B cell (primary cell): ENCODE data around the gene POM121L2. TPM values are rescaled to one million over a fixed set of nuclear protein-coding genes. Genes with fewer than 3 reads are reported as not detected.

Experiments
- ATAC-seq: fragments of 200-7000 bp; cut with Tn5 transposase; one replicate; pipeline ENCODE4 v1.10.0; 2021; ENCODE audit warnings: low read depth, mild to moderate bottlenecking, moderate number of reproducible peaks, moderate library complexity
- CTCF ChIA-PET: fragments of 350-600 bp; sonication (Branson Sonifier 250); formaldehyde crosslinking; loops from one replicate; lab custom pipeline; 2021; ENCODE audit warnings: antibody characterized with exemption, inconsistent platforms; lab: Charles Lee
- POLR2A ChIA-PET: fragments of 350-600 bp; sonication (Branson Sonifier 250); formaldehyde crosslinking; loops from one replicate; lab custom pipeline; 2021; ENCODE audit warnings: antibody characterized with exemption; lab: Charles Lee
- DNase-seq: peaks from one replicate; pipeline ENCODE4 v3.0.0; 2013
- H2AFZ ChIP-seq: 2 replicates; pipeline ENCODE4 v1.6.1; 2012; ENCODE audit warnings: mild to moderate bottlenecking, low read depth, low read length; ENCODE audit not compliant: insufficient read depth, poor library complexity, severe bottlenecking
- H3K27ac ChIP-seq, 2 donors: 1 replicate in 1 of 2; 2 replicates in 1 of 2; pipeline ENCODE4 v1.5.1; 2012 to 2013; ENCODE audit warnings: low read length in 2 of 2, mild to moderate bottlenecking in 2 of 2, moderate library complexity in 1 of 2
- H3K27me3 ChIP-seq, 4 experiments: fragments of 200-600 bp in 1 of 4; sonication (generic) in 1 of 4; replicated peaks in 1 of 4; 1 replicate in 2 of 4; 2 replicates in 2 of 4; pipeline versions ENCODE4 v1.6.1 to v1.7.0; 2013 to 2016; ENCODE audit warnings: low read length in 3 of 4, mild to moderate bottlenecking in 2 of 4, mixed read lengths in 1 of 4, moderate library complexity in 1 of 4; ENCODE audit not compliant: insufficient read depth in 4 of 4, control insufficient read depth in 3 of 4; ENCODE audit errors: control extremely low read depth in 1 of 4
- H3K36me3 ChIP-seq, 2 experiments: replicated peaks in 1 of 2; 1 replicate in 1 of 2; 2 replicates in 1 of 2; pipeline versions ENCODE4 v1.6.1 to v1.7.1; 2013; ENCODE audit warnings: low read length in 1 of 2; ENCODE audit not compliant: insufficient read depth in 2 of 2, control insufficient read depth in 1 of 2; ENCODE audit errors: control extremely low read depth in 1 of 2, extremely low read depth in 1 of 2
- H3K4me1 ChIP-seq, 2 donors: fragments of 200-600 bp in 1 of 2; sonication (generic) in 1 of 2; 1 replicate in 1 of 2; 2 replicates in 1 of 2; pipeline versions ENCODE4 v1.5.1 to v1.6.1; 2013 to 2017; ENCODE audit warnings: low read length in 2 of 2; ENCODE audit not compliant: control insufficient read depth in 2 of 2, insufficient read depth in 2 of 2
- H3K4me2 ChIP-seq: replicated peaks from 2 replicates; pipeline ENCODE3; 2012; ENCODE audit warnings: mild to moderate bottlenecking, low read depth, low read length; ENCODE audit not compliant: poor library complexity, severe bottlenecking
- H3K4me3 ChIP-seq, 5 experiments: fragments of 200-600 bp in 1 of 5; sonication (generic) in 1 of 5; 1 replicate in 3 of 5; 2 replicates in 2 of 5; pipeline versions ENCODE4 v1.5.1 to v1.7.0; 2011 to 2016; ENCODE audit warnings: low read length in 4 of 5, mild to moderate bottlenecking in 4 of 5, low read depth in 2 of 5, control low read depth in 1 of 5, moderate library complexity in 1 of 5; ENCODE audit not compliant: insufficient read depth in 1 of 5; ENCODE audit errors: control extremely low read depth in 1 of 5, extremely low read depth in 1 of 5
- H3K79me2 ChIP-seq: fragments of 200-600 bp; sonication (generic); one replicate; pipeline ENCODE4 v1.6.0; 2016; ENCODE audit warnings: low read length; ENCODE audit not compliant: control insufficient read depth, insufficient read depth
- H3K9ac ChIP-seq: fragments of 200-600 bp; sonication (generic); 2 replicates; pipeline ENCODE4 v1.6.1; 2017; ENCODE audit warnings: mild to moderate bottlenecking, low read length, moderate library complexity
- H3K9me3 ChIP-seq, 3 donors: one replicate each; pipeline versions ENCODE4 v1.6.1 to v1.7.1; 2013; ENCODE audit warnings: low read length in 2 of 3; ENCODE audit not compliant: control insufficient read depth in 2 of 3, insufficient read depth in 1 of 3; ENCODE audit errors: control extremely low read depth in 1 of 3
- H4K20me1 ChIP-seq: 2 replicates; pipeline ENCODE4 v1.6.0; 2012; ENCODE audit warnings: mild to moderate bottlenecking, low read length; ENCODE audit not compliant: insufficient read depth, control insufficient read depth, poor library complexity, severe bottlenecking
- H3K27ac Mint-ChIP-seq: one replicate; pipeline ENCODE4 v1.8.0; 2021; ENCODE audit warnings: mixed read lengths
- H3K27me3 Mint-ChIP-seq: one replicate; pipeline ENCODE4 v1.8.0; 2021; ENCODE audit warnings: mixed read lengths
- H3K4me1 Mint-ChIP-seq: one replicate; pipeline ENCODE4 v1.8.0; 2021; ENCODE audit warnings: mixed read lengths
- H3K4me3 Mint-ChIP-seq: one replicate; pipeline ENCODE4 v1.8.0; 2021; ENCODE audit warnings: mixed read lengths
- H3K9me3 Mint-ChIP-seq: one replicate; pipeline ENCODE4 v1.8.0; 2022; ENCODE audit warnings: mixed read lengths; ENCODE audit not compliant: insufficient read depth
- EZH2 ChIP-seq: IDR thresholded peaks from 2 replicates; pipeline ENCODE4 v1.6.1; 2012; ENCODE audit warnings: borderline replicate concordance, low read depth, mild to moderate bottlenecking, moderate library complexity, low read length; ENCODE audit not compliant: insufficient read depth, poor library complexity, severe bottlenecking
- WGBS: methylation state at CpG from one replicate; pipeline ENCODE4 v1.1.5; 2013; ENCODE audit warnings: missing lambda C conversion rate; ENCODE audit not compliant: insufficient coverage; 5-methylcytosine and 5-hydroxymethylcytosine counted together
- intact Hi-C: fragments of 100-400 bp; cut with micrococcal nuclease; formaldehyde crosslinking; loops from one replicate; pipeline ENCODE4 v1.10.0; 2022
- polyA plus RNA-seq: library from polyadenylated mRNA; depleted of rRNA; stranded (reverse); fragments of >200 nt; gene quantifications from 2 replicates; pipeline ENCODE4 v1.2.3, GENCODE V29; 2012
- total RNA-seq, 2 donors: library from RNA; stranded (reverse); fragments of 120-200 nt in 1 of 2; gene quantifications; 1 replicate in 1 of 2; 2 replicates in 1 of 2; pipeline versions ENCODE4 v1.2.3 to v1.2.4, GENCODE V29; 2013 to 2022
- TF ChIP-seq, protein P1 (sequence below): fragments of 200-600 bp; IDR thresholded peaks from one replicate; pipeline ENCODE4 v1.8.0; 2022; ENCODE audit warnings: antibody characterized with exemption, mild to moderate bottlenecking

Gene POM121L2
- total and polyA plus RNA-seq, 2 donors (not counting 1 experiment from before 2014, with no cell fraction given), result not detected

DNA sequence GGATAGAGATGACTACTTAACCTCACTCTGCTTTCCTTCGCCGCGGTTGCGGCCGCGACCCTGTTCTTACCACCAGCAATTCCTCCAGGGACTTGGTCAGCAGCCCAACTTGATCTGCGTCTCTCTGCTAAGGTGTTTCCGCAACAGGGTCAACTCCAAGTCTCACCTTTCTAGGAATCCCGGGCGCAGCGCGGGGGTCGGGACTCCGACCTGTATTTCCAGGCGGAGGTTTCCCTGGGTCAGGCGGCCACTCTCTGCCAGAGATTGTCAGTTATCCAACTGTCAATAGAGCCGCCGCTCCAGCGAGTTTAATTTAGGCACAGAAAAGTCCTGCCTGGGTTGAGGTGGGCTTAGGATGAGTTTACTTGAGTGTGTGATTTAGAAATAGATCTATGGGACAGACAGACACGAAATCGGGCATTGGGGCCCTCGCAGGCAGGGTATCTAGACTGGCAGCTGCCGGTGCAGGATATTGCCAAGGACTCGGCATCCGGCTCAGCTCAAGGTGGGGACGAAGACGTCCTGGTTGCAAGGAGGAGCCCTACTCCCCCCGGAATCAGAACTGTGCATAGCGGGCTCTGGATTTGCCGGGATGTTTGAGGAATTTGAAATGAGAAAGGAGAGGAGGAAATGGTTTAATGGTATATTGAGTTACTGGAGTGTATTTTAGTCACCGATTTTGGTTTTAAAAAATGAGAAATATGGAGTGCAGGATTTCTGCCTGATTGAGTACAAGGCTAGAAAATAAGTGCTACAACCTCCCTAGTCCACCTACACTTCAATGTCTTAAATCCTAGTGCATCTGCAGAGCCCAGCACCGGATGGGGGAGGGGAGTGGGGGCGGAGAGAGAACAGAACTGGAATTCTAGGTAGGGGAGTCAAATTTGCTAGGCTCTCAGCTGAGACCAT is 23.7 kb downstream of the POM121L2 start:
- H3K9ac ChIP-seq, result no peak overlapping the region
- peaks cover 7% of the 10 kb centered on the region for H3K9me3 Mint-ChIP-seq

More for the DNA sequence above, 23.7 kb downstream of the POM121L2 start:
- DNase-seq, result no peak
- peak; percentile 53 for TF ChIP-seq EZH2
- TF ChIP-seq, protein P1, sequence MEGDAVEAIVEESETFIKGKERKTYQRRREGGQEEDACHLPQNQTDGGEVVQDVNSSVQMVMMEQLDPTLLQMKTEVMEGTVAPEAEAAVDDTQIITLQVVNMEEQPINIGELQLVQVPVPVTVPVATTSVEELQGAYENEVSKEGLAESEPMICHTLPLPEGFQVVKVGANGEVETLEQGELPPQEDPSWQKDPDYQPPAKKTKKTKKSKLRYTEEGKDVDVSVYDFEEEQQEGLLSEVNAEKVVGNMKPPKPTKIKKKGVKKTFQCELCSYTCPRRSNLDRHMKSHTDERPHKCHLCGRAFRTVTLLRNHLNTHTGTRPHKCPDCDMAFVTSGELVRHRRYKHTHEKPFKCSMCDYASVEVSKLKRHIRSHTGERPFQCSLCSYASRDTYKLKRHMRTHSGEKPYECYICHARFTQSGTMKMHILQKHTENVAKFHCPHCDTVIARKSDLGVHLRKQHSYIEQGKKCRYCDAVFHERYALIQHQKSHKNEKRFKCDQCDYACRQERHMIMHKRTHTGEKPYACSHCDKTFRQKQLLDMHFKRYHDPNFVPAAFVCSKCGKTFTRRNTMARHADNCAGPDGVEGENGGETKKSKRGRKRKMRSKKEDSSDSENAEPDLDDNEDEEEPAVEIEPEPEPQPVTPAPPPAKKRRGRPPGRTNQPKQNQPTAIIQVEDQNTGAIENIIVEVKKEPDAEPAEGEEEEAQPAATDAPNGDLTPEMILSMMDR, result no peak
- H3K27me3 ChIP-seq, result peaks cover 2 to 89% (median 76%) of the 10 kb centered on the region in 4 experiments
- peaks cover 0 to 6% of the 10 kb centered on the region in 2 donors for H3K4me1 ChIP-seq
- H2AFZ ChIP-seq, result no peak overlapping the region
- peaks cover 4 to 45% (median 33%) of the 10 kb centered on the region in 3 donors for H3K9me3 ChIP-seq
- no peaks in the 10 kb centered on the region for H3K36me3 ChIP-seq
- no peaks in the 10 kb centered on the region for H3K79me2 ChIP-seq
- no peak overlapping the region for H3K4me3 ChIP-seq
- intact Hi-C loops, result no loop called here
- peak overlapping the region; percentile 26 for H3K27ac Mint-ChIP-seq
- peaks cover 84% of the 10 kb centered on the region for H3K27me3 Mint-ChIP-seq
- ChIA-PET POLR2A (no interaction called here), CTCF (interaction anchor here (1.0 kb wide), 1 partner anchor 24 kb away, joined by 3 read pairs; no protein-coding TSS in a partner anchor)
- H3K27ac ChIP-seq, result no peak overlapping the region
- ATAC-seq, result no peak
- H4K20me1 ChIP-seq, result no peaks in the 10 kb centered on the region
- H3K4me2 ChIP-seq, result no peak overlapping the region
- WGBS, result 11% methylated on average over 26 of the region's 33 CpGs
- no peaks in the 10 kb centered on the region for H3K4me1 Mint-ChIP-seq
- H3K4me3 Mint-ChIP-seq, result no peak overlapping the region
